KOPT-K1 (cell line): ENCODE results near the gene GADD45A.

Source experiments
- H3K27ac ChIP-seq: fragments of 200-600 bp; sonication (generic); 2 replicates; pipeline ENCODE4 v1.5.1; 2016; ENCODE audit warnings: antibody characterized with exemption, mild to moderate bottlenecking, low read depth, low read length; ENCODE audit not compliant: poor library complexity, severe bottlenecking
- H3K36me3 ChIP-seq: fragments of 200-600 bp; sonication (generic); 2 replicates; pipeline ENCODE4 v1.5.1; 2017; ENCODE audit warnings: antibody characterized with exemption, mild to moderate bottlenecking, low read length, moderate library complexity; ENCODE audit not compliant: insufficient read depth
- H3K9me3 ChIP-seq: fragments of 200-600 bp; sonication (generic); 2 replicates; pipeline ENCODE4 v1.5.1; 2017; ENCODE audit warnings: antibody characterized with exemption, low read length, mild to moderate bottlenecking; ENCODE audit not compliant: insufficient read depth, poor library complexity, severe bottlenecking

Gene GADD45A

GRCh38 chr1:67679691-67680090 lies 5.3 kb upstream of the GADD45A start:
- Histone ChIP-seq H3K9me3 (no peaks in the 10 kb centered on the region), H3K36me3 (no peaks in the 10 kb centered on the region), H3K27ac (no peak overlapping the region)

- Histone ChIP-seq H3K9me3 (no peaks in the 10 kb centered on the region), H3K27ac (no peak overlapping the region), H3K36me3 (no peaks in the 10 kb centered on the region)
Measured at GRCh38 chr1:67680486-67680885, 4.5 kb upstream of the GADD45A start.

- Histone ChIP-seq H3K9me3 (no peaks in the 10 kb centered on the region), H3K27ac (no peak overlapping the region), H3K36me3 (no peaks in the 10 kb centered on the region)
Measured at GRCh38 chr1:67682659-67683197, 2.3 kb upstream of the GADD45A start.

- Histone ChIP-seq H3K9me3 (no peaks in the 10 kb centered on the region), H3K27ac (no peak overlapping the region), H3K36me3 (no peaks in the 10 kb centered on the region)
Measured at GRCh38 chr1:67683316-67683715, 1.7 kb upstream of the GADD45A start.

- H3K9me3 ChIP-seq = no peaks in the 10 kb centered on the region
- no peaks in the 10 kb centered on the region for H3K36me3 ChIP-seq
- H3K27ac ChIP-seq = no peak overlapping the region
Measured at GRCh38 chr1:67683766-67684525, 1.1 kb upstream of the GADD45A start.

- no peak overlapping the region for H3K27ac ChIP-seq
Measured at GRCh38 chr1:67684526-67685066, 405 bp upstream of the GADD45A start.

GRCh38 chr1:67685558-67686266 lies 711 bp downstream of the GADD45A start:
- Histone ChIP-seq H3K27ac (peak overlapping the region; percentile 34), H3K9me3 (no peaks in the 10 kb centered on the region), H3K36me3 (no peaks in the 10 kb centered on the region)

More at GRCh38 chr1:67684526-67685066, 405 bp upstream of the GADD45A start:
- Histone ChIP-seq H3K36me3 (no peaks in the 10 kb centered on the region), H3K9me3 (no peaks in the 10 kb centered on the region)

DNA sequence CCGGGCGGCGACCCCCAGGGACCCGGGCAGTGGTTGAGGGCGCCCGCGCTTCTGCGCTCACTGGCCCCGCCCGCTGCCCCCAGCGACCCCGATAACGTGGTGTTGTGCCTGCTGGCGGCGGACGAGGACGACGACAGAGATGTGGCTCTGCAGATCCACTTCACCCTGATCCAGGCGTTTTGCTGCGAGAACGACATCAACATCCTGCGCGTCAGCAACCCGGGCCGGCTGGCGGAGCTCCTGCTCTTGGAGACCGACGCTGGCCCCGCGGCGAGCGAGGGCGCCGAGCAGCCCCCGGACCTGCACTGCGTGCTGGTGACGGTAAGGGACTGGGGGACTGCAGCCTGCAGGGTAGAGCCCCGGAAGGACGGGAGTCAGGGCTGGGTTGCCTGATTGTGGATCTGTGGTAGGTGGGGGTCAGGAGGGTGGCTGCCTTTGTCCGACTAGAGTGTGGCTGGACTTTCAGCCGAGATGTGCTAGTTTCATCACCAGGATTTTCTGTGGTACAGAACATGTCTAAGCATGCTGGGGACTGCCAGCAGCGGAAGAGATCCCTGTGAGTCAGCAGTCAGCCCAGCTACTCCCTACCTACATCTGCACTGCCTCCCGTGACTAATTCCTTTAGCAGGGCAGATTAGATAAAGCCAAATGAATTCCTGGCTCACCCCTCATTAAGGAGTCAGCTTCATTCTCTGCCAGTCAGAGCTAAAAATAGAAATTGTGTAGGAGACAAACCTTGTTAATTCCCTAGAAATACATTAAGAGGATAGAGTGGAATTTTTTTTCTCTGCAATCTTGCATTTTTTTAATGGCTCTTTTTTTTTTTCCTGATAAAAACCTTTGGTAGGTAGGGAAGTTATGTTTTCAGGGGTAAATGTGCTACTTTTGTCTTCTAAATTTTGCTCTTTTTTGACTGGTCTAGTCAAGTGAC lies 1.5 kb downstream of the GADD45A start:
- peak overlapping the region; percentile 34 for H3K27ac ChIP-seq
- no peaks in the 10 kb centered on the region for H3K36me3 ChIP-seq
- H3K9me3 ChIP-seq = no peaks in the 10 kb centered on the region

DNA sequence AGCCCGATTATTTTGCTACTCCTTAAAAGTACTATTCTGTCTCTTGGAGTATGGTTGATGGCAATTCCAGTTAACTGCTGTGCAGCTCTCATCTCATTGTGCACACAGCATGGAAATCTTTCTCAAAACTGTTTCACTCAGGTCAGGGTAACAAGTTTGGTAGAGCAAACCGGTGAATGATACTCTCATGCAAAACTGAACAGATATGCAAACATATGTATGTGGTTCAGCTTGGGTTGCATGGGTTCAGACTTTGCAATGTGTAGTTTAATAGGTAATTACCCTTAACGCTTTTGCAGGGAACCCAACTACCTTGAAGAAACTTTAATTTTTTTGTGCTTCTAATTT lies 2.2 kb downstream of the GADD45A start:
- no peak overlapping the region for H3K27ac ChIP-seq

DNA sequence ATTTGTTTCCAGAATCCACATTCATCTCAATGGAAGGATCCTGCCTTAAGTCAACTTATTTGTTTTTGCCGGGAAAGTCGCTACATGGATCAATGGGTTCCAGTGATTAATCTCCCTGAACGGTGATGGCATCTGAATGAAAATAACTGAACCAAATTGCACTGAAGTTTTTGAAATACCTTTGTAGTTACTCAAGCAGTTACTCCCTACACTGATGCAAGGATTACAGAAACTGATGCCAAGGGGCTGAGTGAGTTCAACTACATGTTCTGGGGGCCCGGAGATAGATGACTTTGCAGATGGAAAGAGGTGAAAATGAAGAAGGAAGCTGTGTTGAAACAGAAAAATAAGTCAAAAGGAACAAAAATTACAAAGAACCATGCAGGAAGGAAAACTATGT lies 2.6 kb downstream of the GADD45A start:
- no peaks in the 10 kb centered on the region for H3K9me3 ChIP-seq
- H3K27ac ChIP-seq = no peak overlapping the region
- no peaks in the 10 kb centered on the region for H3K36me3 ChIP-seq

More for the DNA sequence above, 2.2 kb downstream of the GADD45A start:
- no peaks in the 10 kb centered on the region for H3K36me3 ChIP-seq
- H3K9me3 ChIP-seq = no peaks in the 10 kb centered on the region

- Histone ChIP-seq H3K9me3 (no peaks in the 10 kb centered on the region), H3K27ac (no peak overlapping the region), H3K36me3 (no peaks in the 10 kb centered on the region)
Measured at GRCh38 chr1:67688526-67689219, 3.7 kb downstream of the GADD45A start.

DNA sequence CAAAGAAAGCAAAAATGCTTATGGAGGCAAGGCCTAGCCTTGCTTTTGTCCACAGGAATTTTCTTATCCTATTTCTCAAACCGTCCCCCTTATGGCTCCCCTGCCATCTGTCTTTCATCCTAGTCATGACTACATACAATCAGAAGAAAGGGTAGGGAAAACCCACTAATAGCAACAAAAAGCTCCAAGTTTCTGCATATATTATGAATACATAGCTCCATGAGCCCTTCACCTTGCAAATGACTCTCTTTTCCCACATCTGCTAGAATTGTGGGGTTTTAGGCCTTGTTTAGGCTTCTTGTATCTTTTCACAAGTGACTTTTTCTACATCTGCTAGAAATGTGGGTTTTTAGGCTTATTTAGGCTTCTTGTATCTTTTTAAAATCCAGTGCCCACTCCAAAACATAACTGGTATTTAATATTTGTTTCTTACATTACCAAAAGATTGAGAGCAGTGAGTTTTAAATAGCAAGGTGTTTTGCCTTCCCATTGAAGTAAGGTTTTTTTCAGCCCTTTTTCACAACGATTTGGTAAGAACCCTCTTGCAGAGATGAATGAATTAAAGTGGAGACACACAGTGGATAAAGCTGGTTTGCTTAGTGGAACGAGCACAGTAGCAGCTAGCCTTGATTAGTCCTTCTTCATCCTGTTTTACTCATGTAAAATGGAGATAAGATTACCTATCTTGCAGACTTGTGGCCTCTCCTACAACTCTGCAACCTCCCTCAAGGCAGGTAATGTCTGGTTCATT lies 4.4 kb downstream of the GADD45A start:
- no peak overlapping the region for H3K27ac ChIP-seq
- no peaks in the 10 kb centered on the region for H3K9me3 ChIP-seq
- H3K36me3 ChIP-seq = no peaks in the 10 kb centered on the region

- H3K27ac ChIP-seq = no peak overlapping the region
- no peaks in the 10 kb centered on the region for H3K36me3 ChIP-seq
- H3K9me3 ChIP-seq = no peaks in the 10 kb centered on the region
Measured at GRCh38 chr1:67690018-67690363, 5.0 kb downstream of the GADD45A start.

DNA sequence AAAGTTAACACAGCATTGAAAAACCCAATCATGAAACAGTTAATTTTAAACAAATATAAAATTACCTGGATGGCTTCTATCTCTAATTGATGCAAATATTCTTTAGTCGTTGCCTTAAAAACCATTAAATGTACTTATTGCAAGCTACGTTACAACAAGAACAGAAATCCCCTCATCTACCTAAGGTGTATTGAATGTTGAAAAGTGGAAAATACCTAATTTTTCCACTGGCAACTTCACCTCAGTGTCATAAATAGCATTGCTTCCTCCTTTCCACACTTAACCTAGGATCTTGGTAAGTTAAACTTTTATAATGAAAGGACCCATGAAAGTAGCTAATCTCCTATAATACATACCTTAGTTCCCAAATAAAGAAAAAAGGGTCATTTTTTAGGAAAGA lies 5.4 kb downstream of the GADD45A start:
- no peaks in the 10 kb centered on the region for H3K36me3 ChIP-seq
- no peaks in the 10 kb centered on the region for H3K9me3 ChIP-seq
- no peak overlapping the region for H3K27ac ChIP-seq
